Gastrocnemius medialis (tissue), 4 donors: ENCODE data around the gene UNCX.

ENCODE experiments used
- POLR2A ChIP-seq, 2 donors: fragments of 450-650 bp; IDR thresholded peaks; one replicate each; pipeline ENCODE4 v1.6.1; 2017; ENCODE audit warnings: antibody characterized with exemption in 2 of 2, mild to moderate bottlenecking in 2 of 2, moderate library complexity in 2 of 2
- TF ChIP-seq, protein P1 (sequence below), 5 experiments: fragments of 450-650 bp in 3 of 5; fragments of 200-600 bp in 2 of 5; sonication (generic) in 2 of 5; IDR thresholded peaks in 4 of 5; conservative IDR thresholded peaks in 1 of 5; 1 replicate in 4 of 5; 2 replicates in 1 of 5; pipeline ENCODE4 v1.5.1; 2016 to 2019; ENCODE audit warnings: antibody characterized with exemption in 5 of 5, mild to moderate bottlenecking in 3 of 5, moderate library complexity in 3 of 5

DNA sequence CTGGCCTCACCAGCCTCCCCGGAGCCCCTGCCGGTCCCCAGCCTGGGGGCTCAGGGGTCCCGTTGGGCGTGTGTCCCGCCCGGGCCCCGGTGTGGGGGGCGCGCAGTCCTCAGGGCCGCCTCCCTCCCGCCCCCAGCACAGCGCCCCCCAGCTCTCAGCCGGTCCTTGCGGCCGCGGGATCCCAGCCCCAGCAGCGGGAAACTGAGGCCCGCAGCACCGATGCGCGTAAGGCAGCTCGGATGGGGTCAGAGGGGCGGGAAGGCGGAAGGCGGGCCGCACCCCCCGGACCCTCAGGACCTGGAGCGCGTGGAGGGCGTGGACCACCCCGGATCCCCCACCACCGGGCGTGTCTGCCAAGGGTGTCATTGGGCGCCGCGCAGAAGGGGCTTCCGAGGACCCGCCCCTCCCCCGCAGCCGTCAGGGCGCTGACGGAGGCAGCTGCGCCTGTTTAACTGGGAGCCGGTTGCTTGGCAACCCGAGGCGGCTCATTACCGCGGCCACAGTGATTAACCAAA, 14.9 kb downstream of the UNCX start:
- TF ChIP-seq POLR2A (IDR thresholded peaks at IDR 0.05): no peak
- TF ChIP-seq, protein P1, sequence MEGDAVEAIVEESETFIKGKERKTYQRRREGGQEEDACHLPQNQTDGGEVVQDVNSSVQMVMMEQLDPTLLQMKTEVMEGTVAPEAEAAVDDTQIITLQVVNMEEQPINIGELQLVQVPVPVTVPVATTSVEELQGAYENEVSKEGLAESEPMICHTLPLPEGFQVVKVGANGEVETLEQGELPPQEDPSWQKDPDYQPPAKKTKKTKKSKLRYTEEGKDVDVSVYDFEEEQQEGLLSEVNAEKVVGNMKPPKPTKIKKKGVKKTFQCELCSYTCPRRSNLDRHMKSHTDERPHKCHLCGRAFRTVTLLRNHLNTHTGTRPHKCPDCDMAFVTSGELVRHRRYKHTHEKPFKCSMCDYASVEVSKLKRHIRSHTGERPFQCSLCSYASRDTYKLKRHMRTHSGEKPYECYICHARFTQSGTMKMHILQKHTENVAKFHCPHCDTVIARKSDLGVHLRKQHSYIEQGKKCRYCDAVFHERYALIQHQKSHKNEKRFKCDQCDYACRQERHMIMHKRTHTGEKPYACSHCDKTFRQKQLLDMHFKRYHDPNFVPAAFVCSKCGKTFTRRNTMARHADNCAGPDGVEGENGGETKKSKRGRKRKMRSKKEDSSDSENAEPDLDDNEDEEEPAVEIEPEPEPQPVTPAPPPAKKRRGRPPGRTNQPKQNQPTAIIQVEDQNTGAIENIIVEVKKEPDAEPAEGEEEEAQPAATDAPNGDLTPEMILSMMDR (IDR thresholded peaks at IDR 0.05 in 4 of 5, conservative IDR thresholded peaks at IDR 0.05 in 1 of 5): no peak
